ENCODE data around the gene ZSCAN10. TPM values are rescaled to one million over a fixed set of nuclear protein-coding genes. Genes with fewer than 3 reads are reported as not detected.
A peak's percentile ranks its signal among the peaks of the same experiment; 100 is the strongest.

ZSCAN10 gene
- total and polyA plus RNA-seq, 2 of the 13 experiments (the other 11 are each of a cell fraction or from before 2014, with no cell fraction given), result not detected

DNA sequence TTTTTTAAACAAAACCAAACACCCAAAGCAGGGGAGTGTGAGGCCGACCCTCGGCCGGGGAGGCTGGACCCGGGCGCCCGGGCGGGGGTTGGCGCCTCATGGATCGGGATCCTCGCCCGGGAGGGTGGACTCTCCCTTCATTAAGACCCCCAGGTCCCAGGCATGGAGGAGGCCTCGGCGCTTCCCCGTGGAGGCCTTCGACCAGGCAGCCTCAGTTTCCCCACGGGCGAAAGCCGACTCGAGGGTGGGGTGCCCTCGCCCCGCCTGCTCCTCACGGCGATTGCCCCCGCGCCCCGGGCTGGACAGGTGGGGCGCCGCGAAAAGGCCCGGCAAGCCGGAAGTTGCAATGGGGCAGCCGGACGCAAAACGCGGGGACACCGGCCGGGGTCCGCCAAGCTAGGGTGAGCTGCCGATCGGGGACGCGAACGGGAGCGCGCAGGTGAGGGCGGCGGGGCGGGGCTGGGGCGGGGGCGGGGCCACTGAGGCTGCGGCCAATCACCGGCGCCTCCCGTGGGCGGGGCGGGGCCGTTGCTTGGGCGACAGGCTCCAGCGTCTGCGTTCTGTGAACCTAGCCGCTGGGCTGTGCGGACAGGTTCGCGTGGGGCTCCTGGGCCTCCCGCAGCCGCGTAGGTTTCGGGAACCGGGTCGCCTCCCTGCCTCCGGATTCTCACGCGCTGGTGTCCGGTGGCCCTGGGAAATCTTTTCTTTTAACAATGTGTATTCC, 7.3 kb upstream of the ZSCAN10 start (continued):
- TF ChIP-seq HMG20A (CRISPR knock-in tag; IDR thresholded peaks at IDR 0.05; ENCODE audit: borderline replicate concordance) (no peak), ZBTB20 (CRISPR knock-in tag; IDR thresholded peaks at IDR 0.05; ENCODE audit: borderline replicate concordance, low read depth) (0 out of 2 replicates have a peak, but pooled peaks have one; percentile 20), ZNF205 (CRISPR knock-in tag; IDR thresholded peaks at IDR 0.05) (peak; percentile 92), YEATS4 (CRISPR knock-in tag; IDR thresholded peaks at IDR 0.05; ENCODE audit: borderline replicate concordance) (peak; percentile 91), ZNF451 (CRISPR knock-in tag; IDR thresholded peaks at IDR 0.05) (0 out of 2 replicates have a peak, but pooled peaks have one; percentile 46), SIN3B (IDR thresholded peaks at IDR 0.05; ENCODE audit: low read length) (no peak), U2AF2 (IDR thresholded peaks at IDR 0.05; ENCODE audit: low read depth, low read length) (no peak), ZNF777 (CRISPR knock-in tag; IDR thresholded peaks at IDR 0.05) (peak; percentile 49; the same call in 1 of the 2 replicates), ZZZ3 (CRISPR knock-in tag; IDR thresholded peaks at IDR 0.05; ENCODE audit: borderline replicate concordance) (peak; percentile 31; the same call in 1 of the 2 replicates), ZNF326 (CRISPR knock-in tag; IDR thresholded peaks at IDR 0.05; ENCODE audit: borderline replicate concordance) (no peak), NR2F1 (CRISPR knock-in tag; IDR thresholded peaks at IDR 0.05) (0 out of 4 replicates have a peak, but pooled peaks of 1 of the 2 experiments have one; percentile 13), ZEB1 (IDR thresholded peaks at IDR 0.05; ENCODE audit: insufficient replicate concordance, low read depth) (peak; percentile 29), KLF16 (CRISPR knock-in tag; IDR thresholded peaks at IDR 0.05) (peak in 1 of 2 experiments; percentile 66; a peak in 1 of 4 replicates), ZSCAN22 (CRISPR knock-in tag; IDR thresholded peaks at IDR 0.05) (no peak), ZFP41 (CRISPR knock-in tag; IDR thresholded peaks at IDR 0.05; ENCODE audit: borderline replicate concordance) (no peak), ZNF678 (CRISPR knock-in tag; IDR thresholded peaks at IDR 0.05) (no peak)
- TF ChIP-seq, protein P1, sequence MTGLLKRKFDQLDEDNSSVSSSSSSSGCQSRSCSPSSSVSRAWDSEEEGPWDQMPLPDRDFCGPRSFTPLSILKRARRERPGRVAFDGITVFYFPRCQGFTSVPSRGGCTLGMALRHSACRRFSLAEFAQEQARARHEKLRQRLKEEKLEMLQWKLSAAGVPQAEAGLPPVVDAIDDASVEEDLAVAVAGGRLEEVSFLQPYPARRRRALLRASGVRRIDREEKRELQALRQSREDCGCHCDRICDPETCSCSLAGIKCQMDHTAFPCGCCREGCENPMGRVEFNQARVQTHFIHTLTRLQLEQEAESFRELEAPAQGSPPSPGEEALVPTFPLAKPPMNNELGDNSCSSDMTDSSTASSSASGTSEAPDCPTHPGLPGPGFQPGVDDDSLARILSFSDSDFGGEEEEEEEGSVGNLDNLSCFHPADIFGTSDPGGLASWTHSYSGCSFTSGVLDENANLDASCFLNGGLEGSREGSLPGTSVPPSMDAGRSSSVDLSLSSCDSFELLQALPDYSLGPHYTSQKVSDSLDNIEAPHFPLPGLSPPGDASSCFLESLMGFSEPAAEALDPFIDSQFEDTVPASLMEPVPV (CRISPR knock-in tag; IDR thresholded peaks at IDR 0.05), result 0 out of 2 replicates have a peak, but pooled peaks have one; percentile 27
- TF ChIP-seq, protein P2, sequence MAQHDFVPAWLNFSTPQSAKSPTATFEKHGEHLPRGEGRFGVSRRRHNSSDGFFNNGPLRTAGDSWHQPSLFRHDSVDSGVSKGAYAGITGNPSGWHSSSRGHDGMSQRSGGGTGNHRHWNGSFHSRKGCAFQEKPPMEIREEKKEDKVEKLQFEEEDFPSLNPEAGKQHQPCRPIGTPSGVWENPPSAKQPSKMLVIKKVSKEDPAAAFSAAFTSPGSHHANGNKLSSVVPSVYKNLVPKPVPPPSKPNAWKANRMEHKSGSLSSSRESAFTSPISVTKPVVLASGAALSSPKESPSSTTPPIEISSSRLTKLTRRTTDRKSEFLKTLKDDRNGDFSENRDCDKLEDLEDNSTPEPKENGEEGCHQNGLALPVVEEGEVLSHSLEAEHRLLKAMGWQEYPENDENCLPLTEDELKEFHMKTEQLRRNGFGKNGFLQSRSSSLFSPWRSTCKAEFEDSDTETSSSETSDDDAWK (CRISPR knock-in tag; IDR thresholded peaks at IDR 0.05), result no peak
- TF ChIP-seq, protein P3, sequence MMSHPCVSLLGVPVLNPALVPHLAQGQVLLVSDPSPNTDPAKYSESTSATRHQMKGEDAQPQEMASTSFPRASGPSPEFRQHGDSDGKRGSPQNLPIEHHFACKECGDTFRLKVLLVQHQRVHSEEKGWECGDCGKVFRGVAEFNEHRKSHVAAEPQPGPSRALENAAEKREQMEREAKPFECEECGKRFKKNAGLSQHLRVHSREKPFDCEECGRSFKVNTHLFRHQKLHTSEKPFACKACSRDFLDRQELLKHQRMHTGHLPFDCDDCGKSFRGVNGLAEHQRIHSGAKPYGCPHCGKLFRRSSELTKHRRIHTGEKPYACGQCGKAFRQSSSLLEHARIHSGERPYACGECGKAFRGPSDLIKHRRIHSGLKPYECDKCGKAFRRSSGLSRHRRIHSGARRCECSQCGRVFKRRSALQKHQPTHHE (CRISPR knock-in tag; IDR thresholded peaks at IDR 0.05; ENCODE audit: borderline replicate concordance), result 0 out of 2 replicates have a peak, but pooled peaks have one; percentile 53
- TF ChIP-seq, protein P4, sequence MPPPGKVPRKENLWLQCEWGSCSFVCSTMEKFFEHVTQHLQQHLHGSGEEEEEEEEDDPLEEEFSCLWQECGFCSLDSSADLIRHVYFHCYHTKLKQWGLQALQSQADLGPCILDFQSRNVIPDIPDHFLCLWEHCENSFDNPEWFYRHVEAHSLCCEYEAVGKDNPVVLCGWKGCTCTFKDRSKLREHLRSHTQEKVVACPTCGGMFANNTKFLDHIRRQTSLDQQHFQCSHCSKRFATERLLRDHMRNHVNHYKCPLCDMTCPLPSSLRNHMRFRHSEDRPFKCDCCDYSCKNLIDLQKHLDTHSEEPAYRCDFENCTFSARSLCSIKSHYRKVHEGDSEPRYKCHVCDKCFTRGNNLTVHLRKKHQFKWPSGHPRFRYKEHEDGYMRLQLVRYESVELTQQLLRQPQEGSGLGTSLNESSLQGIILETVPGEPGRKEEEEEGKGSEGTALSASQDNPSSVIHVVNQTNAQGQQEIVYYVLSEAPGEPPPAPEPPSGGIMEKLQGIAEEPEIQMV (CRISPR knock-in tag; IDR thresholded peaks at IDR 0.05; ENCODE audit: low read depth), result no peak
- TF ChIP-seq, protein P5, sequence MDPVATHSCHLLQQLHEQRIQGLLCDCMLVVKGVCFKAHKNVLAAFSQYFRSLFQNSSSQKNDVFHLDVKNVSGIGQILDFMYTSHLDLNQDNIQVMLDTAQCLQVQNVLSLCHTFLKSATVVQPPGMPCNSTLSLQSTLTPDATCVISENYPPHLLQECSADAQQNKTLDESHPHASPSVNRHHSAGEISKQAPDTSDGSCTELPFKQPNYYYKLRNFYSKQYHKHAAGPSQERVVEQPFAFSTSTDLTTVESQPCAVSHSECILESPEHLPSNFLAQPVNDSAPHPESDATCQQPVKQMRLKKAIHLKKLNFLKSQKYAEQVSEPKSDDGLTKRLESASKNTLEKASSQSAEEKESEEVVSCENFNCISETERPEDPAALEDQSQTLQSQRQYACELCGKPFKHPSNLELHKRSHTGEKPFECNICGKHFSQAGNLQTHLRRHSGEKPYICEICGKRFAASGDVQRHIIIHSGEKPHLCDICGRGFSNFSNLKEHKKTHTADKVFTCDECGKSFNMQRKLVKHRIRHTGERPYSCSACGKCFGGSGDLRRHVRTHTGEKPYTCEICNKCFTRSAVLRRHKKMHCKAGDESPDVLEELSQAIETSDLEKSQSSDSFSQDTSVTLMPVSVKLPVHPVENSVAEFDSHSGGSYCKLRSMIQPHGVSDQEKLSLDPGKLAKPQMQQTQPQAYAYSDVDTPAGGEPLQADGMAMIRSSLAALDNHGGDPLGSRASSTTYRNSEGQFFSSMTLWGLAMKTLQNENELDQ (CRISPR knock-in tag; IDR thresholded peaks at IDR 0.05; ENCODE audit: borderline replicate concordance), result no peak
